Liver (tissue), 9 donors: Measurements from ENCODE around the gene HHIPL2. TPM values are rescaled to one million over a fixed set of nuclear protein-coding genes. Genes with fewer than 3 reads are reported as not detected.
A peak's percentile ranks its signal among the peaks of the same experiment; 100 is the strongest.

Experiments used
- DNase-seq: peaks from one replicate; pipeline ENCODE4 v3.0.0-alpha.2; 2017; ENCODE audit warnings: low spot score
- H3K27ac ChIP-seq, 2 donors: one replicate each; pipeline ENCODE4 v1.7.0; 2013; ENCODE audit warnings: inconsistent platforms in 2 of 2, low read length in 2 of 2, control low read depth in 1 of 2, low read depth in 1 of 2, mild to moderate bottlenecking in 1 of 2
- H3K27me3 ChIP-seq, 4 donors: one replicate each; pipeline versions ENCODE4 v1.6.1 to v1.7.0; 2013; ENCODE audit warnings: low read length in 3 of 4, inconsistent platforms in 1 of 4, mild to moderate bottlenecking in 1 of 4, moderate library complexity in 1 of 4; ENCODE audit not compliant: control insufficient read depth in 4 of 4, insufficient read depth in 4 of 4
- H3K36me3 ChIP-seq, 4 donors: one replicate each; pipeline versions ENCODE4 v1.6.1 to v1.7.0; 2013; ENCODE audit warnings: low read length in 3 of 4, mild to moderate bottlenecking in 3 of 4, low read depth in 1 of 4, moderate library complexity in 1 of 4; ENCODE audit not compliant: control insufficient read depth in 4 of 4, insufficient read depth in 3 of 4
- H3K4me1 ChIP-seq, 4 donors: one replicate each; pipeline versions ENCODE4 v1.6.1 to v1.7.0; 2013; ENCODE audit warnings: low read length in 3 of 4, mild to moderate bottlenecking in 3 of 4, moderate library complexity in 1 of 4; ENCODE audit not compliant: control insufficient read depth in 4 of 4, insufficient read depth in 4 of 4
- H3K4me3 ChIP-seq, 3 donors: one replicate each; pipeline versions ENCODE4 v1.6.1 to v1.7.0; 2013; ENCODE audit warnings: low read length in 3 of 3, control low read depth in 1 of 3, low read depth in 1 of 3, mild to moderate bottlenecking in 1 of 3
- H3K9ac ChIP-seq, 2 donors: one replicate each; pipeline ENCODE4 v1.7.0; 2013; ENCODE audit warnings: low read length in 2 of 2, mild to moderate bottlenecking in 2 of 2, moderate library complexity in 2 of 2, control low read depth in 1 of 2, low read depth in 1 of 2
- H3K9me3 ChIP-seq, 4 donors: one replicate each; pipeline versions ENCODE4 v1.6.1 to v1.7.0; 2013; ENCODE audit warnings: low read length in 3 of 4; ENCODE audit not compliant: control insufficient read depth in 4 of 4
- EGR1 ChIP-seq, 2 donors: IDR thresholded peaks; 2 replicates each; pipeline ENCODE4 v1.6.1; 2016 to 2018; ENCODE audit warnings: antibody characterized with exemption in 2 of 2, low read depth in 2 of 2
- FOXA1 ChIP-seq: IDR thresholded peaks from 2 replicates; pipeline ENCODE4 v1.6.1; 2016; ENCODE audit warnings: antibody characterized with exemption
- FOXA2 ChIP-seq: IDR thresholded peaks from 2 replicates; pipeline ENCODE4 v1.6.1; 2016; ENCODE audit warnings: antibody characterized with exemption
- GABPA ChIP-seq, 2 donors: IDR thresholded peaks in 1 of 2; conservative IDR thresholded peaks in 1 of 2; 2 replicates each; pipeline ENCODE4 v1.6.1; 2016; ENCODE audit warnings: antibody characterized with exemption in 2 of 2, mild to moderate bottlenecking in 1 of 2, moderate library complexity in 1 of 2
- HNF4A ChIP-seq, 2 donors: conservative IDR thresholded peaks; 2 replicates each; pipeline ENCODE4 v1.6.1; 2016; ENCODE audit warnings: antibody characterized with exemption in 2 of 2, mild to moderate bottlenecking in 2 of 2
- HNF4G ChIP-seq: IDR thresholded peaks from 2 replicates; pipeline ENCODE4 v1.6.1; 2016; ENCODE audit warnings: antibody characterized with exemption
- JUND ChIP-seq, 2 donors: IDR thresholded peaks; 2 replicates each; pipeline ENCODE4 v1.6.1; 2016; ENCODE audit warnings: antibody characterized with exemption in 2 of 2
- NR2F2 ChIP-seq: IDR thresholded peaks from 2 replicates; pipeline ENCODE4 v1.6.1; 2016; ENCODE audit warnings: antibody characterized with exemption
- RAD21 ChIP-seq, 2 donors: IDR thresholded peaks; 2 replicates each; pipeline ENCODE4 v1.6.1; 2016; ENCODE audit warnings: antibody characterized with exemption in 2 of 2, mild to moderate bottlenecking in 2 of 2
- RXRA ChIP-seq, 2 donors: IDR thresholded peaks; 2 replicates each; pipeline ENCODE4 v1.6.1; 2017 to 2018; ENCODE audit warnings: antibody characterized with exemption in 2 of 2, mild to moderate bottlenecking in 1 of 2
- SP1 ChIP-seq: IDR thresholded peaks from 2 replicates; pipeline ENCODE4 v1.6.1; 2018; ENCODE audit warnings: antibody characterized with exemption, mild to moderate bottlenecking
- TAF1 ChIP-seq: conservative IDR thresholded peaks from 2 replicates; pipeline ENCODE4 v1.6.1; 2016; ENCODE audit warnings: antibody characterized with exemption, mild to moderate bottlenecking
- YY1 ChIP-seq: IDR thresholded peaks from 2 replicates; pipeline ENCODE4 v1.6.1; 2016; ENCODE audit warnings: antibody characterized with exemption, mild to moderate bottlenecking
- WGBS: extraction: QIAGEN DNeasy Blood & Tissue Kit; methylation state at CpG from one replicate; pipeline ENCODE4 v1.1.7; 2013; 5-methylcytosine and 5-hydroxymethylcytosine counted together
- polyA plus RNA-seq, 2 donors: library from polyadenylated mRNA; stranded (reverse) in 1 of 2; unstranded in 1 of 2; fragments of 200-250 nt in 1 of 2; fragments of >200 nt in 1 of 2; fragmentation: Nextera tagmentation in 1 of 2; extraction: Ambion mirVana in 1 of 2; gene quantifications; one replicate each; pipeline versions ENCODE4 v1.2.1 to v1.2.3, GENCODE V29; 2013 to 2015
- total RNA-seq, 2 donors: library from RNA; depleted of rRNA; stranded (reverse); fragments of >200 nt; gene quantifications; one replicate each; pipeline ENCODE4 v1.2.3, GENCODE V29; 2014
- TF ChIP-seq, protein P1 (sequence below): fragments of 150-350 bp; IDR thresholded peaks from 2 replicates; pipeline ENCODE4 v1.5.1; 2017; ENCODE audit warnings: improper control_type of control experiment, low read depth, low read length; ENCODE audit not compliant: missing input control
- TF ChIP-seq, protein P2 (sequence below): IDR thresholded peaks from 2 replicates; pipeline ENCODE4 v1.6.1; 2016; ENCODE audit warnings: antibody characterized with exemption
- TF ChIP-seq, protein P3 (sequence below): IDR thresholded peaks from 2 replicates; pipeline ENCODE4 v1.6.1; 2016; ENCODE audit warnings: antibody characterized with exemption, mild to moderate bottlenecking
- TF ChIP-seq, protein P4 (sequence below): IDR thresholded peaks from 2 replicates; pipeline ENCODE4 v1.6.1; 2016; ENCODE audit warnings: antibody characterized with exemption
- TF ChIP-seq, protein P5 (sequence below): IDR thresholded peaks from 2 replicates; pipeline ENCODE4 v1.6.1; 2016; ENCODE audit warnings: antibody characterized with exemption
- donor health status: healthy.
- donor health status: healthy.
- donor health status: healthy.
- donor health status: healthy.
- donor health status: healthy.

HHIPL2 gene
- total and polyA plus RNA-seq, 4 donors: 0.05 to 0.25 TPM; not detected in 2

DNA sequence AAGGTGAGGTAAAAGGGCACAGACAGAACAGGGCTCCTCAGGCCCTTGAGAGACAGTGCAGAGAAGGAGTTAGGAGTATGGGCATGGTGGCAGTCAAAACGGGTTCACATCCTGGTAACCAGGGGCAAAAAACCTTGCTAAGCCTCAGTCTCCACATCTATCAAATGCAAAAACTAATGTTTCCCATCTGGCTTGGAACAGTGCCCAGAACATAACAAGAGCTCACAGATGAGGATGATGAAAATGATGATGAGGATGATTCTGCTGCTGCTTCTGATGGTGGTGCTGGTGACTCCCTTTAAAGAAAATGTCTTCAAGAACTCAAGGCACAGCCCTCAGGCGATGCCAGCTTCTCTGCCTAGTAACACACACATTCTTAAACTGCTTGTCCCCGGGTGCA lies 24.1 kb downstream of the HHIPL2 start:
- Histone ChIP-seq H3K4me1 (peaks cover 2 to 13% (median 6%) of the 10 kb centered on the region in 4 donors), H3K27ac (no peak overlapping the region), H3K4me3 (no peak overlapping the region), H3K9me3 (no peaks in the 10 kb centered on the region), H3K9ac (no peak overlapping the region), H3K36me3 (no peaks in the 10 kb centered on the region), H3K27me3 (no peaks in the 10 kb centered on the region)
- TF ChIP-seq HNF4G (no peak), FOXA2 (no peak), SP1 (no peak), JUND (IDR thresholded peaks at IDR 0.05) (no peak), TAF1 (no peak), FOXA1 (no peak)
- TF ChIP-seq, protein P1, sequence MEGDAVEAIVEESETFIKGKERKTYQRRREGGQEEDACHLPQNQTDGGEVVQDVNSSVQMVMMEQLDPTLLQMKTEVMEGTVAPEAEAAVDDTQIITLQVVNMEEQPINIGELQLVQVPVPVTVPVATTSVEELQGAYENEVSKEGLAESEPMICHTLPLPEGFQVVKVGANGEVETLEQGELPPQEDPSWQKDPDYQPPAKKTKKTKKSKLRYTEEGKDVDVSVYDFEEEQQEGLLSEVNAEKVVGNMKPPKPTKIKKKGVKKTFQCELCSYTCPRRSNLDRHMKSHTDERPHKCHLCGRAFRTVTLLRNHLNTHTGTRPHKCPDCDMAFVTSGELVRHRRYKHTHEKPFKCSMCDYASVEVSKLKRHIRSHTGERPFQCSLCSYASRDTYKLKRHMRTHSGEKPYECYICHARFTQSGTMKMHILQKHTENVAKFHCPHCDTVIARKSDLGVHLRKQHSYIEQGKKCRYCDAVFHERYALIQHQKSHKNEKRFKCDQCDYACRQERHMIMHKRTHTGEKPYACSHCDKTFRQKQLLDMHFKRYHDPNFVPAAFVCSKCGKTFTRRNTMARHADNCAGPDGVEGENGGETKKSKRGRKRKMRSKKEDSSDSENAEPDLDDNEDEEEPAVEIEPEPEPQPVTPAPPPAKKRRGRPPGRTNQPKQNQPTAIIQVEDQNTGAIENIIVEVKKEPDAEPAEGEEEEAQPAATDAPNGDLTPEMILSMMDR: no peak
- no peak for DNase-seq
- 93% methylated on average over 3 of the region's 3 CpGs for WGBS

DNA sequence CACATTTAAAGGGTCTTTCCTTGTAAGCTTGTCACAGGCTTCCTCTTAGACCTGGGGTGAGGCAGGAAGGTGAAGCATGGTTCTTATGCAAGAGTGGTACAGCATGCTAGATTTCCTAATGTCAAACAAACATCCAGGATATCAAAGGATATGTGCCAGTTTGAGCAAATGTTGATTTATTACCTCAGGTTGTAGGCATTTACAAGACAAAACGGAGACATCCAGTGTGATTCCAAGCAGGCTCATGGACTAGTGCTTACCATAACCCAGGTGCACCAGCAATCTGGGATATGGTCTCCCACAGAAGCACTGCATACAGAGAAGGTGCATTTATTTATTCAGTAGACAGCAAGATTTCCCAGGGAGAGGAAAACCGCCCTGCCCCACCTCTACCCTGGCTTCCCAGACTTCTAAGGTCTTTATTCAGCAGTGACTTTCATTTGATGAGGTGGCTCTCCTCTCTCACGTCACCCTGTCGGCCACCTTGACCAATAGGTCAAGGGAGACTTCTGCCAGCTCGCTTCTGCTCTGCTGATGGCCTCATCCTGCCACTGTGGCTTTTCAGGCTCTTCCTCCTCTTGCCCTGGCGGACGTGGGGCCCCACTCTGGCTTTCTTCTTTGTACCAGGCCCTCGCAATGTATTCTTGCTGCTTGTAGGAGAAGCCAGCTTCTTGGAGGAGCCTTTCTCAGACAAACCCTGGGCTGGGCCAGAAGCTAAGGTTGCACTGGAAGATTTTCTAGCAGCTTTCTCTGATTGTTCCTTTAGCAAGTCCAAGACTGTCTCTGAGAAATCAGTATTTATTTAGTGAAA lies 25.6 kb downstream of the HHIPL2 start:
- peaks cover 2 to 13% (median 6%) of the 10 kb centered on the region in 4 donors for H3K4me1 ChIP-seq
- H3K27me3 ChIP-seq: no peaks in the 10 kb centered on the region
- DNase-seq: no peak
- H3K36me3 ChIP-seq: no peaks in the 10 kb centered on the region
- peak overlapping the region; percentile 61 to 89 for H3K27ac ChIP-seq
- peak in 1 of 2 donors; percentile 71 for TF ChIP-seq EGR1 (IDR thresholded peaks at IDR 0.05; ENCODE audit: low read depth in 2 of 2)
- peak; percentile 57 for TF ChIP-seq SP1
- TF ChIP-seq RAD21 (IDR thresholded peaks at IDR 0.05): peak in 1 of 2 donors; percentile 40
- peak; percentile 75 to 92 for TF ChIP-seq JUND (IDR thresholded peaks at IDR 0.05)
- TF ChIP-seq FOXA1: peak; percentile 78
- TF ChIP-seq, protein P1: no peak
- peak; percentile 68 for TF ChIP-seq YY1
- TF ChIP-seq, protein P2, sequence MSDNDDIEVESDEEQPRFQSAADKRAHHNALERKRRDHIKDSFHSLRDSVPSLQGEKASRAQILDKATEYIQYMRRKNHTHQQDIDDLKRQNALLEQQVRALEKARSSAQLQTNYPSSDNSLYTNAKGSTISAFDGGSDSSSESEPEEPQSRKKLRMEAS: peak; percentile 89
- TF ChIP-seq TAF1: no peak
- no peak for TF ChIP-seq HNF4G
- TF ChIP-seq, protein P3, sequence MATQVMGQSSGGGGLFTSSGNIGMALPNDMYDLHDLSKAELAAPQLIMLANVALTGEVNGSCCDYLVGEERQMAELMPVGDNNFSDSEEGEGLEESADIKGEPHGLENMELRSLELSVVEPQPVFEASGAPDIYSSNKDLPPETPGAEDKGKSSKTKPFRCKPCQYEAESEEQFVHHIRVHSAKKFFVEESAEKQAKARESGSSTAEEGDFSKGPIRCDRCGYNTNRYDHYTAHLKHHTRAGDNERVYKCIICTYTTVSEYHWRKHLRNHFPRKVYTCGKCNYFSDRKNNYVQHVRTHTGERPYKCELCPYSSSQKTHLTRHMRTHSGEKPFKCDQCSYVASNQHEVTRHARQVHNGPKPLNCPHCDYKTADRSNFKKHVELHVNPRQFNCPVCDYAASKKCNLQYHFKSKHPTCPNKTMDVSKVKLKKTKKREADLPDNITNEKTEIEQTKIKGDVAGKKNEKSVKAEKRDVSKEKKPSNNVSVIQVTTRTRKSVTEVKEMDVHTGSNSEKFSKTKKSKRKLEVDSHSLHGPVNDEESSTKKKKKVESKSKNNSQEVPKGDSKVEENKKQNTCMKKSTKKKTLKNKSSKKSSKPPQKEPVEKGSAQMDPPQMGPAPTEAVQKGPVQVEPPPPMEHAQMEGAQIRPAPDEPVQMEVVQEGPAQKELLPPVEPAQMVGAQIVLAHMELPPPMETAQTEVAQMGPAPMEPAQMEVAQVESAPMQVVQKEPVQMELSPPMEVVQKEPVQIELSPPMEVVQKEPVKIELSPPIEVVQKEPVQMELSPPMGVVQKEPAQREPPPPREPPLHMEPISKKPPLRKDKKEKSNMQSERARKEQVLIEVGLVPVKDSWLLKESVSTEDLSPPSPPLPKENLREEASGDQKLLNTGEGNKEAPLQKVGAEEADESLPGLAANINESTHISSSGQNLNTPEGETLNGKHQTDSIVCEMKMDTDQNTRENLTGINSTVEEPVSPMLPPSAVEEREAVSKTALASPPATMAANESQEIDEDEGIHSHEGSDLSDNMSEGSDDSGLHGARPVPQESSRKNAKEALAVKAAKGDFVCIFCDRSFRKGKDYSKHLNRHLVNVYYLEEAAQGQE: peak; percentile 48
- peak; percentile 70 to 80 for TF ChIP-seq HNF4A (conservative IDR thresholded peaks at IDR 0.05)
- TF ChIP-seq, protein P4, sequence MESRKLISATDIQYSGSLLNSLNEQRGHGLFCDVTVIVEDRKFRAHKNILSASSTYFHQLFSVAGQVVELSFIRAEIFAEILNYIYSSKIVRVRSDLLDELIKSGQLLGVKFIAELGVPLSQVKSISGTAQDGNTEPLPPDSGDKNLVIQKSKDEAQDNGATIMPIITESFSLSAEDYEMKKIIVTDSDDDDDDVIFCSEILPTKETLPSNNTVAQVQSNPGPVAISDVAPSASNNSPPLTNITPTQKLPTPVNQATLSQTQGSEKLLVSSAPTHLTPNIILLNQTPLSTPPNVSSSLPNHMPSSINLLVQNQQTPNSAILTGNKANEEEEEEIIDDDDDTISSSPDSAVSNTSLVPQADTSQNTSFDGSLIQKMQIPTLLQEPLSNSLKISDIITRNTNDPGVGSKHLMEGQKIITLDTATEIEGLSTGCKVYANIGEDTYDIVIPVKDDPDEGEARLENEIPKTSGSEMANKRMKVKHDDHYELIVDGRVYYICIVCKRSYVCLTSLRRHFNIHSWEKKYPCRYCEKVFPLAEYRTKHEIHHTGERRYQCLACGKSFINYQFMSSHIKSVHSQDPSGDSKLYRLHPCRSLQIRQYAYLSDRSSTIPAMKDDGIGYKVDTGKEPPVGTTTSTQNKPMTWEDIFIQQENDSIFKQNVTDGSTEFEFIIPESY: peak; percentile 81
- TF ChIP-seq, protein P5, sequence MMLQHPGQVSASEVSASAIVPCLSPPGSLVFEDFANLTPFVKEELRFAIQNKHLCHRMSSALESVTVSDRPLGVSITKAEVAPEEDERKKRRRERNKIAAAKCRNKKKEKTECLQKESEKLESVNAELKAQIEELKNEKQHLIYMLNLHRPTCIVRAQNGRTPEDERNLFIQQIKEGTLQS: no peak
- TF ChIP-seq RXRA (IDR thresholded peaks at IDR 0.05): peak; percentile 67 to 89
- TF ChIP-seq GABPA (IDR thresholded peaks at IDR 0.05 in 1 of 2, conservative IDR thresholded peaks at IDR 0.05 in 1 of 2): peak in 1 of 2 donors; percentile 72
- TF ChIP-seq NR2F2: no peak
- TF ChIP-seq FOXA2: peak; percentile 79
- 58% methylated on average over 8 of the region's 8 CpGs for WGBS
- no peak overlapping the region for H3K4me3 ChIP-seq
- no peaks in the 10 kb centered on the region for H3K9me3 ChIP-seq
- H3K9ac ChIP-seq: no peak overlapping the region
